Stimulated activated naive B cell treated with anti-CD40 and anti-IgM and Interleukin-4, amounts not matched to agents 10 μg/mL and 1 μg/mL and 100 μg/mL, for 72 hours (primary cell): Measurements from ENCODE around the gene NOTCH2.
A peak's percentile ranks its signal among the peaks of the same experiment; 100 is the strongest.

Experiments used
- ATAC-seq, 2 donors: fragments of 150-1000 bp; cut with Tn5 transposase; replicated peaks; 2 replicates each; pipeline ENCODE4 v1.10.0; 2021; ENCODE audit warnings: moderate library complexity in 1 of 2
- DNase-seq: peaks from one replicate; pipeline ENCODE4 v3.0.0; 2021
- H3K27ac Mint-ChIP-seq: one replicate; pipeline ENCODE4 v1.8.0; 2022; ENCODE audit warnings: mild to moderate bottlenecking, mixed read lengths
- H3K27me3 Mint-ChIP-seq, 2 donors: one replicate each; pipeline ENCODE4 v1.8.0; 2022; ENCODE audit warnings: mixed read lengths in 2 of 2
- H3K36me3 Mint-ChIP-seq, 2 donors: one replicate each; pipeline ENCODE4 v1.8.0; 2022; ENCODE audit warnings: mixed read lengths in 2 of 2, mild to moderate bottlenecking in 1 of 2
- H3K4me1 Mint-ChIP-seq, 2 donors: one replicate each; pipeline ENCODE4 v1.8.0; 2022; ENCODE audit warnings: mixed read lengths in 2 of 2, mild to moderate bottlenecking in 1 of 2
- H3K4me3 Mint-ChIP-seq, 2 donors: one replicate each; pipeline ENCODE4 v1.8.0; 2022; ENCODE audit warnings: mild to moderate bottlenecking in 2 of 2, mixed read lengths in 2 of 2, moderate library complexity in 1 of 2
- H3K9me3 Mint-ChIP-seq, 2 donors: one replicate each; pipeline ENCODE4 v1.8.0; 2022; ENCODE audit warnings: mixed read lengths in 2 of 2, mild to moderate bottlenecking in 1 of 2

Gene NOTCH2

DNA sequence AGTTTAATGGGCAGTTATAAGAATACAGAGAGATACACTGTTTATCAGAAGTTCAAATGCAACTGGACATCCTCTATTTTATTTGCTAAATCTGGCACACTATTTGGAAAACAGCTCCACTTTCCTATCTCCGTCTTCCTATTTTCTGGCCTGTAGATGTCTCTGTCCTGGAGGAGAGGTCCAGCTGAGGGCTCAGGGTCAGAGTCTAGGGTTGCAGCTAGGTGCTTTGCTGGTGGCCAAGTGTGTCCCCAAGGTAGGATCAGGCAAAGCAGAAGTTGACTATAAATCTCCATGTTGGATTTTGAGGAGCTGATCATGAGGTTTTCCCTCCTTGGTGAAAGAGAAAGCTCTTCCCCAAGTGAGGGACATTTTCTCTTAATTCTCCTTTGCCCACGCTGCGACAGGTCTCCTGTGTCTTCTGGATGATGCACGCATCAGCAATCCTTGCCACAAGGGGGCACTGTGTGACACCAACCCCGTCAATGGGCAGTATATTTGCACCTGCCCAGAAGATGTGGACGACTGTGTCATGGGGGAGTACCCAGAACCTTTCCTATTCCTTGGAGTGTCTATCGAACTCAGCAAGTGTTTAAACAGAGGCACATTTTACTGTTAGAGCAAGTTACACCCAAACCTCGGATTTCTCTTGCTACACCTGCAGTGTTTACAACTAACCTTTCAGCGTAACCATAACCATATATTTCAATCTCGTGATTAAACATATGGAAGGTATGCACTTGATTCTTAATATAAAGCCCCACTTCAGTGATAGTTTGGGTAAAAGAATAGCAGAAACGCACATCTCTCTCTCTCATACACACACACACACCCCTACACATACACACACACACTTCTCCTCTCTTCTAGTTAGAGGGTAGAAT, 183.3 kb downstream of the NOTCH2 start:
- Mint-ChIP-seq H3K4me3 (no peak overlapping the region), H3K27me3 (peaks cover 15 to 41% of the 10 kb centered on the region in 2 donors), H3K9me3 (peaks cover 12 to 13% of the 10 kb centered on the region in 2 donors), H3K36me3 (peaks cover 3 to 8% of the 10 kb centered on the region in 2 donors), H3K4me1 (no peaks in the 10 kb centered on the region), H3K27ac (no peak overlapping the region)
- peak; percentile 60 to 69 for ATAC-seq
- peak; percentile 17 for DNase-seq

DNA sequence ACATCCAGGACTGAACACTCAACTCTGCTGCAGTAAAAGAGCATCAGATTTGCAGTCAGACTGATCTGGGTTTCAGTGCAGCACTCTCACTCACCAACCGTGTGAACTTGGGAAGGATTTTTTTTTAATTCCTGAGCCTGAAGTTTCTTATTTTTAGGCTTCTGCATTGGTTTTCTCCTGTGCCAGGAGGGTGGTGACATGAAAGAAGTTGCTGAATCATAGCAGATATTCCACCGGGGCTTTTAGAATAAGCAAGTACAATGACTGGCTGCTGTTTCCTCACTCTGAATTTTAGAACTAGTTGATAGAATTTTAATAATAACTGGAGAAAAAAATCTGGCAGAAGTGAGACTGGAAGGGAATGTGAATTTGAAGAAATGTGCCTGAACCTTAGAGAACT, 184.8 kb downstream of the NOTCH2 start:
- DNase-seq (no peak), ATAC-seq (no peak)
- H3K4me3 Mint-ChIP-seq: no peak overlapping the region
- H3K27ac Mint-ChIP-seq: no peak overlapping the region
- peaks cover 27 to 42% of the 10 kb centered on the region in 2 donors for H3K27me3 Mint-ChIP-seq
- H3K36me3 Mint-ChIP-seq: peaks cover 3 to 8% of the 10 kb centered on the region in 2 donors
- H3K4me1 Mint-ChIP-seq: no peaks in the 10 kb centered on the region
- peaks cover 12 to 13% of the 10 kb centered on the region in 2 donors for H3K9me3 Mint-ChIP-seq

DNA sequence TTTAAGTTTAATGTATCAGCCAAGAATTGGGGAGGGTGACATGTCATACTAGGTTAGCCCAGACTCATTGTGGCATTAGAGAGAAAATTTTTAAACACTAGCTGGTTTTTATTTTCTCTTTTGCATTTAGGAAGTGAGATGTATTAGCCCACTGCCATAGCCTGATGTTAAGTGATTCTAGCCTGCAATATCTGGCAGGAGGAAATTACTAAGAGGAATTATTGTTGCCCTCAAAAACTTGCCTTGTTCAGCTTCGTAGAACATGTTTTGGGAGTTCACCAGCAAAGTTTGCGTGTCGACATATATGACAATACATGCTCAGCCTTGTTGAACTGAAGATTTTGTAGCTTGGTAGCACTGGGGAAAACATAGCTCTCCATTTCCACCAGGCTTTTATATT, 185.6 kb downstream of the NOTCH2 start:
- Mint-ChIP-seq H3K36me3 (peaks cover 3 to 7% of the 10 kb centered on the region in 2 donors), H3K4me3 (no peak overlapping the region), H3K4me1 (no peaks in the 10 kb centered on the region), H3K27ac (no peak overlapping the region), H3K9me3 (peaks cover 10% of the 10 kb centered on the region in 2 donors), H3K27me3 (peaks cover 29 to 35% of the 10 kb centered on the region in 2 donors)
- DNase-seq (no peak), ATAC-seq (no peak)

DNA sequence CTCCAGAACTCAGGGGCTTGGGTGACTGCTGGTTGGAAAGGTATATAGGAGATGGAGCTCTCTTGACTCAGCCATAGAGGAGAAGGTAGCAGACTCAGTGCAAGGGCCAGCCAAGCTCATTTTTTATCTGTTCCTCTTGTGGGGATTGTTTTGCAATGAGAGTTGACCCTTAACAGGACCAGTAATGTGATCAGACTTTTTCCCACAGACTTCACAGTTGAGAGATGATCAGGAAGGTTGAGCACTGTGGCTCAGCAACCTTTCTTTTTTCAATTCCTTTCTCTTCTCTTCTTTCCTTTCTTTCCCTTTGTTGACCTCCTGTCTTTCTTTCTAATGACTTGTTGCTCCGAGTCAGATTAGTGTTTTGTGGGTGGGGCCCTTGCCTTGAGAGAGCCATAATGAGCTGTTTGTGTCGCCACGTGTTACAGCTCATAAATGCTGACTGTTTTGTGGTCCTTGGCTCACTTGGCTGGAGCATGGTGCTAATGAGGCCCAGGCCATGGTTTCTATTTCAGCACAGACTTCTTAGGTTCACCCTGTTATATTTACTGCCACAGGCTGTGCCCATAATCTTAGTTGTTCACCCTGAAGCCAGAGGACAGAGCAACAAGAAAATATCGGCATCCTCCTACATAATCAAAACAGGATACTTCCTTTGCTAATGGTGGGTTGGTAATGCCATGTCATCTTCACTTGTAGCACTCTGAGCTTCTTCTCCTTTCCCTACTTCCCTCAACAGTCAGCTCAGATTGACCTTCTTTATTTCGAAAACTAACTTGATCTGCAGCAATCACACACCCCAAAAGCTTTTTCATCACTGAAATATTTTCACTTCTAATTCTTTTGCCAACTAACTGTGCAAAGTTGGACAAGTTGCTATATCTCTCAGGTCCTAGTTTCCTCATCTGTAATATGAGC, 187.1 kb downstream of the NOTCH2 start:
- no peak for ATAC-seq
- no peaks in the 10 kb centered on the region for H3K4me1 Mint-ChIP-seq
- DNase-seq: no peak
- no peaks in the 10 kb centered on the region for H3K36me3 Mint-ChIP-seq
- peaks cover 23 to 24% of the 10 kb centered on the region in 2 donors for H3K27me3 Mint-ChIP-seq
- H3K4me3 Mint-ChIP-seq: no peak overlapping the region
- H3K27ac Mint-ChIP-seq: no peak overlapping the region
- H3K9me3 Mint-ChIP-seq: no peaks in the 10 kb centered on the region

DNA sequence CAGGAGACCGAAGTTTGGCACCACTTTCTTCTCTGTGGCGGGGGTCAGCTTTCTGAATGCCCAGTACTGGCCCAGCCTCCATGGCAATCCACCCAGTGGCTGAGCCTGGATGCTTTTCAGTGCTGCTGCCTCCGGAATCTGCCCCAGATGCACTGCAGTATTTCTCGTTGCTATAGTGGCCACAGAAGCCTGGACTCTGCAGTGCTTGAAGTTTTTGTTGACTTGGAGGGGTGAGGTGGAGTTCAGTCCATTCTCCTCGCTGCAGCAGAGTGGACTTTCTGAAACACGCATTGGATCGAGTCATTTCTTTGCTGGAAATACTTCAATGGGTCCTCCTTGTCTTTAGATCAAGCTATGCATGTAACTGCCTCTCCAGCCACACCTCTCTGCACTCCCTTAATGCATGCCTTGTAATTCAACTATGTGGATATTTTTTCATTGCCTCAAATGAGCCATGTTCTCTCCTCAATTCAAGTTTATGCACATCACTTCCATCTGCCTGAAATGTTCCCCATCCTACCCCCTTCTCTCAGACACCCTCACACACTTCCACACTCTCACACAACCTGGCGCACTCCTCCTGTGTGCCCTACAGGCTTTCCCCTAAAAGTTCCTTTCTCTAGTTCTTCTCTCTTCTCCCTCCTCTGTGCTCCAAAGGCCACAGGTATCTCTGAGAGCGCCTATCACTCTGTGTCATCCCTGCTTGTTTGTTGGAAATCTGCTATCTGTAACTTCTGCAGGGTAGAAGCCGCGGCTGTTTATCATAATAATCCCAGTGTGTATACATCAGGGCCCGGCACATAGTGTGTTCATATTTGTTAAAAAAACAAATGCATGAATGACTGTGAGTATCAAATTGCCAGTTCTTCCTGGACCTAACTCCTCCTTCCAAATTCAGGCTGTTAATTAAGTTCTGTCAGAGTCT, 189.7 kb downstream of the NOTCH2 start:
- Mint-ChIP-seq H3K27ac (no peak overlapping the region), H3K4me3 (no peak overlapping the region), H3K9me3 (no peaks in the 10 kb centered on the region), H3K27me3 (peaks cover 10 to 14% of the 10 kb centered on the region in 2 donors), H3K36me3 (no peaks in the 10 kb centered on the region), H3K4me1 (no peaks in the 10 kb centered on the region)
- no peak for DNase-seq
- no peak for ATAC-seq

DNA sequence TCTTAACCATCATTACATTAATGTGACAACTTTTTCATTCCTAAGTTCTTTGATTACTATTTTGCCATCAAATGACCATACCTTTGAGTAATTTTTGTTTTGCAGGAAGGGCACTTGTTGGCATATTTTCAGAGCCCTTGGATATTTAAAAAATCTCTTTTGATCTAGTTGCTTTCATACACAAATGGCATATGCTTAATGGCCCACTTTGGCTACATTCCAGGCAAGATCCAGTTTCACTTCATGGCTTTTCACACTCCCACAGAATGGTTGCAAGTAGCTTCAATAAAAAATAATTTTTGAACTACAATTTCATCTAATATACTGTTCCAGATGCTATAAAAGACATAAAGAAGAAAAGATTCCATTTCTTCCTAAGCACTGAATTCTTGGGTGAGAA, 191.3 kb downstream of the NOTCH2 start:
- Mint-ChIP-seq H3K4me1 (no peaks in the 10 kb centered on the region), H3K27ac (no peak overlapping the region), H3K4me3 (no peak overlapping the region), H3K36me3 (no peaks in the 10 kb centered on the region), H3K27me3 (peaks cover 10 to 14% of the 10 kb centered on the region in 2 donors), H3K9me3 (no peaks in the 10 kb centered on the region)
- DNase-seq (no peak), ATAC-seq (no peak)

DNA sequence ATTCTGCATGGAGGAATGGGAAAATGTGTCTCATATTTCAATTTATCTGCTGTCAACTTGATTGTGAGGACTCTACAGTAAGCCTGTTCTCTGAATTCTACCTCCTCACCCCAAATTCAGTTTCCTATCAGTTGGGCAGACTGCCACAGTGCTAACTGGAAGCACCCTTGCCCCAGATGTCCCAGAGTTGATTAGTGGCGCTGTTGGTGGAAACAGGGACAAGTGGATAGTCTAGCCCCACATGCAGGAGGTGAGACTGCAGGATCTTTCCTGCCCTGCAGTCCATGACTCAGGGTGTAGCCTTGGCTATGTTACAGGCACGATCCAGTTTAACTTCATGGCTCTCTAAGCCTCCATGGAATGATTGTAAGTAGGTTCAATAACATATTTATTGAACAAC, 195.3 kb downstream of the NOTCH2 start:
- DNase-seq: no peak
- H3K4me1 Mint-ChIP-seq: peaks cover 4 to 5% of the 10 kb centered on the region in 2 donors
- H3K4me3 Mint-ChIP-seq: no peak overlapping the region
- no peak overlapping the region for H3K27ac Mint-ChIP-seq
- H3K27me3 Mint-ChIP-seq: peaks cover 15 to 19% of the 10 kb centered on the region in 2 donors
- H3K36me3 Mint-ChIP-seq: no peaks in the 10 kb centered on the region
- no peak for ATAC-seq
- no peaks in the 10 kb centered on the region for H3K9me3 Mint-ChIP-seq

DNA sequence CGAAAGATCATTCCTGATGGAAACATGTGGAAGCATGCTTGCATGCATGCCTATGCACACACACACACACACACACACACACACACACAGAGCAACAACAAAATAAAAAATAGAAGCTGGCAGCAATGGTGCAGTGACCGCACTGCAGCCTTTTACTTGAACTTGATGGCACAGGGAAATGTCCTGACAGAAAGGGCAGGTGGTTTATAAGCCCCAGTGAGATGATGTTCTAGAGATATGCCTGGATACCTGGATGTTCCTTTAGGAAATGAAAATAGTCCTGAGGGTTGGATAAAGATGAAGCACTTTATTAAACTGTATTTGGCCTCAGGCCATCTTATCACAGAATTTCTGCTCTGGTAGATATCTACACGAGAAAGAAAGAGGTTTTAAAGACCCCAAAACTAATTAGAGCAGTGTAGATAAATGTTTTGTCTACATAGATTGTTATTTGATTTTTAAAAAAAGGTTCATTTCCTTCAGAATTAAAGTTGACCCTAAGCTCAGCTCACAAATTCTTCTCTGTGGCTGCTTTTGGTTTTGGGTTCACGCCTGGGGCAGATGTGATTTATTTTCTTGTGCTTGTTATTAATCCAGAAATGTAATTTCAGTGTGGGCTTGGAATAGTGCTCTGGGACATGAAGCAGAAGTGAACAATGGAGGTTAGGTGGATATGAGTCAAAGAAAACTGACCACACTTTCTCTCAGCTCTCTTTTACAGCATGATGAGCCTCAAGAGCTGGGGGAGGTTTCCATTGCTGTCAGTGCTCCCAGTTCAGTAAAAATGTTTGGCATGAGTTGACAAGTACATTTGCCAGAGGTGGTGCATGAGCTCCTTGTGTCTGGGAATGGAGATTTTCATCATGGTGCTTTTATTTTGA, 196.1 kb downstream of the NOTCH2 start:
- DNase-seq (no peak), ATAC-seq (peak; percentile 48 to 61)
- Mint-ChIP-seq H3K36me3 (no peaks in the 10 kb centered on the region), H3K4me3 (no peak overlapping the region), H3K27ac (no peak overlapping the region), H3K9me3 (no peaks in the 10 kb centered on the region), H3K27me3 (peaks cover 15 to 19% of the 10 kb centered on the region in 2 donors), H3K4me1 (peaks cover 4 to 5% of the 10 kb centered on the region in 2 donors)

DNA sequence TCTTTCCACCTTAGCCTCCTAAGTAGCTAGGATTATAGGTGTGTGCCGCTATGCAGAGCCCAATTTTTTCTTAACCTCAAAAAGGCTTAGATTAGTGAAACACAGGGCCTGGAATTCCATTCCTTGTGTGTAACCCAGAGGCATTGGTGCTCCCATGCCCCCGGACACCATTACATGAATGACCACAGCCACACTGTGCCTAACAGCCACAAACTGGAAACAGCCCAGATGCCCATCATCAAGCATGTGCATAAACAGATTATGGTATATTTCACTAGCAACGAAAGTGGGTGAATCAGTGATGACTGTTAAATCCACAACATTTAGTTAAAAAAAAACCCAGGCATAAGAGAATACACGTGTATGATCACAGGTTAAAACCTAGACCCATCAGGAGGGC, 197.6 kb downstream of the NOTCH2 start:
- DNase-seq: no peak
- Mint-ChIP-seq H3K4me1 (peaks cover 4 to 5% of the 10 kb centered on the region in 2 donors), H3K36me3 (no peaks in the 10 kb centered on the region), H3K27me3 (peaks cover 15 to 19% of the 10 kb centered on the region in 2 donors), H3K4me3 (no peak overlapping the region), H3K27ac (no peak overlapping the region), H3K9me3 (no peaks in the 10 kb centered on the region)
- ATAC-seq: no peak

DNA sequence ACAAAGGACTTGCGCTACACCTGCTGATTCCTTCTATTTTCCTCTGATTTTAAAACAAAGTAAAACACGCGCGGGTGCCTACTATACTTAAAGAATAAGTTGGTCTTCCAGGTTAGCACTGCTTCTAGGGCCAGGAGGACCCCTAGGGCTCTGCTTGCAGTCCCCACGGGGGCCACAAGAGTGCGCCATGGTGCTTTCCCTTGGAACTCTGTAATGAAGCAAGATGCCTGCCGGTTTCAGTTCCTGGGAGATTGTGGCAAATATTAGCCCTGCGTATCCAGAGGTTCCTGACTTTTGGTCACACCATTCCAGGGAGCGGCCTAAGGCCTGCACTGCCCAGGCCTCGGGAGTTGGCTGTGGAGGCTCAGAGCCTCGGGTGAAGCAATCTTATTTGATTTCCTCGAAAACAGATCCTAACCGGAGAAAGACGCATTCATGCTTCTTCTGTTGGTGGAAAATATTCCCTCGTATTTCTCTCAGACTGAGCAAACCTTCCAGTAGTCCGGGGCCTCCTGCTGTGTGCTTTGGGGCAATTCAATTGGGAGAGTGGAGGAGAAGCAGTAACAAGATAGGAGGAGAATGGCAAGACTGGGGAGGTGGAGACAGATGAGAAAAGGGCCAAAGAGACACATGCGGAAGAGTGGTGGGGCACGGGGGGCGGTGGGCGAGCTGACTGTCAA, 198.4 kb downstream of the NOTCH2 start:
- Mint-ChIP-seq H3K36me3 (no peaks in the 10 kb centered on the region), H3K4me1 (peaks cover 4 to 5% of the 10 kb centered on the region in 2 donors), H3K27ac (no peak overlapping the region), H3K27me3 (peaks cover 15 to 19% of the 10 kb centered on the region in 2 donors), H3K4me3 (peak overlapping the region in 1 of 2 donors; percentile 28), H3K9me3 (no peaks in the 10 kb centered on the region)
- ATAC-seq (peak; percentile 68 to 76), DNase-seq (peak; percentile 45)

DNA sequence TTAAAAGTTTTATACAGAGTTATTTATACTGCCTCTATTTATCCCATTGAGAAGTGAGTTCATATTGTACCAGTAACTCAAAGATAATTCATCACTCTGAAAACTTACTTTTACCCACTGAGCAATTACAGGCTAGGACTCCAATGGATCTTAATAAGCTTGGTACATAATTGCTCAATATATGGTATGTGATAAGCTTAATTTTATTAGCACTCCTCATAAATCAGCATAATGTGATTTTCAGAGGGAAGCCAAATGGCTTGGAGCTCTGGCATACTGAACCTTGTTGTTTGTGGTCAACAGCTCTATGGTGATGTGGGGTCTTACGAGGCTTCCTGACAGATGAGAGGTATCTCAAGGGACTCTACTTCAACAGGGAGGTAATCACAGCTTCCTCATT, 199.5 kb downstream of the NOTCH2 start:
- Mint-ChIP-seq H3K27me3 (peaks cover 15 to 19% of the 10 kb centered on the region in 2 donors), H3K36me3 (no peaks in the 10 kb centered on the region), H3K4me3 (no peak overlapping the region), H3K27ac (no peak overlapping the region), H3K4me1 (peaks cover 4 to 5% of the 10 kb centered on the region in 2 donors), H3K9me3 (no peaks in the 10 kb centered on the region)
- ATAC-seq (no peak), DNase-seq (no peak)

DNA sequence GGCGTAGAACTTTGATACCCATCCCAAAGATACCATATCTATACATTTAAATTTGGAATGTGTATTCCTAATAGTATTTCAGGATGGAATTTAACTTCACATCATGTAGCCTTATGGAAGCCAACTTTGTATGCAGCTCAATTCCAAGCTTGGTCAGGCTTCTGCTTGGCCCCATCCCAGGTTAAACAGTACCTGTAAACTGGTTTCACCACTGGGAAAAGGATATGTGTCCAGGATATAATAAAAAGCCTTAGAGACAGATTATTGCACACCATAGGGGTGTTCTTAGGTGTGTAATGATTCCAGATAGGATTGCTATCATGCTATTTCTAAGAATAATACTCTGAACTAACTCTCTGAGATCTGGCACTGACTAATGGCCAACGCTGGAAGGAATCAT, 201.3 kb downstream of the NOTCH2 start:
- no peak for DNase-seq
- Mint-ChIP-seq H3K4me1 (peaks cover 4 to 5% of the 10 kb centered on the region in 2 donors), H3K27ac (no peak overlapping the region), H3K36me3 (no peaks in the 10 kb centered on the region), H3K27me3 (peaks cover 15 to 19% of the 10 kb centered on the region in 2 donors), H3K4me3 (no peak overlapping the region), H3K9me3 (no peaks in the 10 kb centered on the region)
- no peak for ATAC-seq
